Keratinocyte (primary cell): ENCODE data around the gene SDF4.

ENCODE experiments used
- EZH2 ChIP-seq: IDR thresholded peaks from one replicate; pipeline ENCODE4 v1.6.1; 2012; ENCODE audit warnings: inconsistent platforms, mild to moderate bottlenecking, low read length, moderate library complexity
- TF ChIP-seq, protein P1 (sequence below), 3 experiments: IDR thresholded peaks in 1 of 3; conservative IDR thresholded peaks in 1 of 3; optimal IDR thresholded peaks in 1 of 3; 2 replicates in 2 of 3; 3 replicates in 1 of 3; pipeline versions ENCODE3 to v1.5.1; 2011; ENCODE audit warnings: low read length in 3 of 3, mild to moderate bottlenecking in 3 of 3, moderate library complexity in 2 of 3, control low read depth in 1 of 3, inconsistent platforms in 1 of 3; ENCODE audit not compliant: insufficient read depth in 2 of 3; ENCODE audit errors: extremely low read depth in 1 of 3

DNA sequence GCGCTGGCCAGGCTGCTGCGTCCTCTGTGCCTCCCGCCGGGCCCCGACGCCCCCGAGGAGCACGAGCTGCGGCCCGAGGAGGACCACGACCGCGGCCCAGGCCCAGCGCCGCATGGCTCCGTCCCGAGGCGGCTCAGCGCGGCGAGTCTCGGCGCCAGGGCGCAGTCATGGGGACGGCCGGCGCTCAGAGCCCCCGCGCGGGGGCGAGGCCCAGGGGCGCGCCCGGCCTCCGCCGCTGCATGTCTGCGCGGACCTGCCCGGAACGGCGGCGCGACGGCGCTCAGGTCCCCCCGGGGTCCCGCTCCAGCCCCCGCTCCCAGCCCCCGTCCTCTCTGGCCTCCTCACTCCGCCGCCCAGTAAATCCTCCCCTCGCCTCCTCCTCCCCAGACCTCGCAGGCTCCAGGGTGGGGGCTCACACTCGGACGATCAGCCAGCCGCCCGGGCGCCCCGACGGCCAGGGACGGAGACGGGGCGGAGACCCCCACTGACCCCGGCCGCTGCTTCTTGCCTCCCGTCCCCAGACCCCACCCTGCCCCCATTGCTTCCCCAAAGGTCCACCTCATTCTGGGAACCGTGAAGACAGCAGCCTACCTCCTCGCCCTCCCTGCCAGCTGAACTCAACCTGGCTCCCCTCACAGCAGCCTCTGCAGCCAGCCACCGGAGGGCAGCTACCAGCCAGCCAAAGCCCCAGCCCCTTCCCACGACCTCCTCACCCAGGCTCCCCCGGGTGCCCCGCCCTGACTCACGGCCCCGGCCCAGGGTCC, 15.0 kb upstream of the SDF4 start, which contains the start of gene C1QTNF12:
- TF ChIP-seq, protein P1, sequence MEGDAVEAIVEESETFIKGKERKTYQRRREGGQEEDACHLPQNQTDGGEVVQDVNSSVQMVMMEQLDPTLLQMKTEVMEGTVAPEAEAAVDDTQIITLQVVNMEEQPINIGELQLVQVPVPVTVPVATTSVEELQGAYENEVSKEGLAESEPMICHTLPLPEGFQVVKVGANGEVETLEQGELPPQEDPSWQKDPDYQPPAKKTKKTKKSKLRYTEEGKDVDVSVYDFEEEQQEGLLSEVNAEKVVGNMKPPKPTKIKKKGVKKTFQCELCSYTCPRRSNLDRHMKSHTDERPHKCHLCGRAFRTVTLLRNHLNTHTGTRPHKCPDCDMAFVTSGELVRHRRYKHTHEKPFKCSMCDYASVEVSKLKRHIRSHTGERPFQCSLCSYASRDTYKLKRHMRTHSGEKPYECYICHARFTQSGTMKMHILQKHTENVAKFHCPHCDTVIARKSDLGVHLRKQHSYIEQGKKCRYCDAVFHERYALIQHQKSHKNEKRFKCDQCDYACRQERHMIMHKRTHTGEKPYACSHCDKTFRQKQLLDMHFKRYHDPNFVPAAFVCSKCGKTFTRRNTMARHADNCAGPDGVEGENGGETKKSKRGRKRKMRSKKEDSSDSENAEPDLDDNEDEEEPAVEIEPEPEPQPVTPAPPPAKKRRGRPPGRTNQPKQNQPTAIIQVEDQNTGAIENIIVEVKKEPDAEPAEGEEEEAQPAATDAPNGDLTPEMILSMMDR (optimal IDR thresholded peaks at IDR 0.05 in 1 of 3, IDR thresholded peaks at IDR 0.05 in 1 of 3, conservative IDR thresholded peaks at IDR 0.05 in 1 of 3; ENCODE audit: extremely low read depth in 1 of 3, insufficient read depth in 2 of 3, low read length in 3 of 3) = no peak
- no peak for TF ChIP-seq EZH2
